H9 (cell line): Measurements from ENCODE around the gene KIAA1671. TPM values are rescaled to one million over a fixed set of nuclear protein-coding genes. Genes with fewer than 3 reads are reported as not detected.

Source experiments
- DNase-seq: peaks from one replicate; pipeline ENCODE4 v3.0.0-alpha.2; 2017
- H2AFZ ChIP-seq: one replicate; pipeline ENCODE4 v1.6.1; 2013; ENCODE audit warnings: mild to moderate bottlenecking, low read length, control low read depth, moderate library complexity
- H2AK5ac ChIP-seq: 2 replicates; pipeline ENCODE4 v1.6.1; 2013; ENCODE audit warnings: low read length, control low read depth, mixed read lengths; ENCODE audit not compliant: insufficient read length
- H2BK120ac ChIP-seq: one replicate; pipeline ENCODE4 v1.6.1; 2013; ENCODE audit warnings: low read depth, mild to moderate bottlenecking, low read length, control low read depth, inconsistent platforms; ENCODE audit not compliant: poor library complexity, severe bottlenecking
- H2BK12ac ChIP-seq: 2 replicates; pipeline ENCODE4 v1.6.1; 2013; ENCODE audit warnings: low read length, control low read depth, mixed read lengths, low read depth; ENCODE audit not compliant: insufficient read length
- H2BK15ac ChIP-seq: 2 replicates; pipeline ENCODE4 v1.6.1; 2013; ENCODE audit warnings: low read depth, low read length, control low read depth
- H2BK20ac ChIP-seq: one replicate; pipeline ENCODE4 v1.6.1; 2013; ENCODE audit warnings: low read depth, mild to moderate bottlenecking, low read length, control low read depth, inconsistent platforms; ENCODE audit not compliant: poor library complexity, severe bottlenecking
- H2BK5ac ChIP-seq: 2 replicates; pipeline ENCODE4 v1.6.1; 2013; ENCODE audit warnings: low read length, control low read depth, mixed read lengths; ENCODE audit not compliant: insufficient read length
- H3K14ac ChIP-seq: 2 replicates; pipeline ENCODE4 v1.6.1; 2013; ENCODE audit warnings: low read length, control low read depth; ENCODE audit not compliant: insufficient read depth
- H3K18ac ChIP-seq: 2 replicates; pipeline ENCODE4 v1.6.1; 2013; ENCODE audit warnings: low read depth, mild to moderate bottlenecking, mixed read lengths, low read length, control low read depth; ENCODE audit not compliant: insufficient read length
- H3K23ac ChIP-seq: 2 replicates; pipeline ENCODE4 v1.6.1; 2013; ENCODE audit warnings: low read length, control low read depth, mixed read lengths, low read depth; ENCODE audit not compliant: insufficient read length
- H3K23me2 ChIP-seq: 2 replicates; pipeline ENCODE4 v1.6.1; 2013; ENCODE audit warnings: low read depth, mild to moderate bottlenecking, mixed read lengths, low read length, control low read depth; ENCODE audit not compliant: insufficient read length, poor library complexity, severe bottlenecking
- H3K27ac ChIP-seq: 2 replicates; pipeline ENCODE4 v1.5.1; 2013; ENCODE audit warnings: low read length, control low read depth, mixed read lengths, low read depth; ENCODE audit not compliant: insufficient read length
- H3K27me3 ChIP-seq: 2 replicates; pipeline ENCODE4 v1.6.1; 2013; ENCODE audit warnings: low read length, control low read depth, inconsistent platforms; ENCODE audit not compliant: insufficient read depth
- H3K4ac ChIP-seq: 2 replicates; pipeline ENCODE4 v1.6.1; 2013; ENCODE audit warnings: low read depth, mild to moderate bottlenecking, control low read depth, inconsistent platforms, low read length, moderate library complexity
- H3K4me1 ChIP-seq: 2 replicates; pipeline ENCODE4 v1.6.1; 2013; ENCODE audit warnings: low read length, control low read depth, inconsistent platforms; ENCODE audit not compliant: insufficient read depth
- H3K4me2 ChIP-seq: 2 replicates; pipeline ENCODE4 v1.6.1; 2013; ENCODE audit warnings: low read length, control low read depth, mixed read lengths; ENCODE audit not compliant: insufficient read length, insufficient read depth
- H3K56ac ChIP-seq: 2 replicates; pipeline ENCODE4 v1.6.1; 2013; ENCODE audit warnings: low read depth, mild to moderate bottlenecking, mixed read lengths, low read length, control low read depth; ENCODE audit not compliant: insufficient read length
- H3K79me1 ChIP-seq: 2 replicates; pipeline ENCODE4 v1.6.1; 2013; ENCODE audit warnings: low read depth, mild to moderate bottlenecking, moderate library complexity, low read length, control low read depth, inconsistent platforms; ENCODE audit not compliant: insufficient read depth, poor library complexity, severe bottlenecking
- H3K79me2 ChIP-seq: 2 replicates; pipeline ENCODE4 v1.6.1; 2013; ENCODE audit warnings: low read length, control low read depth, inconsistent platforms; ENCODE audit not compliant: insufficient read depth
- H3K9ac ChIP-seq: 2 replicates; pipeline ENCODE4 v1.6.1; 2013; ENCODE audit warnings: low read length, control low read depth, mixed read lengths; ENCODE audit not compliant: insufficient read length; ENCODE audit errors: extremely low read depth
- H3K9me3 ChIP-seq: one replicate; pipeline ENCODE4 v1.6.1; 2013; ENCODE audit warnings: low read depth, low read length, inconsistent platforms; ENCODE audit not compliant: control insufficient read depth
- H3T11ph ChIP-seq: one replicate; pipeline ENCODE4 v1.6.1; 2013; ENCODE audit warnings: mild to moderate bottlenecking, low read length, control low read depth, inconsistent platforms
- H4K20me1 ChIP-seq: one replicate; pipeline ENCODE4 v1.6.1; 2013; ENCODE audit not compliant: control insufficient read depth, insufficient read length, insufficient read depth
- H4K5ac ChIP-seq: 2 replicates; pipeline ENCODE4 v1.6.1; 2013; ENCODE audit warnings: low read depth, mild to moderate bottlenecking, mixed read lengths, low read length, control low read depth; ENCODE audit not compliant: insufficient read length
- H4K8ac ChIP-seq: replicated peaks from 2 replicates; pipeline ENCODE4 v1.6.1; 2013; ENCODE audit warnings: low read length, control low read depth, mixed read lengths, low read depth; ENCODE audit not compliant: insufficient read length
- H4K91ac ChIP-seq: 2 replicates; pipeline ENCODE4 v1.6.1; 2013; ENCODE audit warnings: low read depth, mild to moderate bottlenecking, moderate library complexity, mixed read lengths, low read length, control low read depth; ENCODE audit not compliant: insufficient read length
- H3K27ac Mint-ChIP-seq, 3 experiments: 2 replicates in 2 of 3; 3 replicates in 1 of 3; pipeline ENCODE4 v1.8.0; 2020 to 2021; ENCODE audit warnings: mixed read lengths in 3 of 3, mild to moderate bottlenecking in 1 of 3, moderate library complexity in 1 of 3
- H3K27me3 Mint-ChIP-seq: 2 replicates; pipeline ENCODE4 v1.8.0; 2021; ENCODE audit warnings: low read depth, mild to moderate bottlenecking, moderate library complexity, mixed read lengths
- H3K36me3 Mint-ChIP-seq, 3 experiments: 2 replicates in 2 of 3; 3 replicates in 1 of 3; pipeline ENCODE4 v1.8.0; 2020 to 2021; ENCODE audit warnings: low read depth in 3 of 3, mixed read lengths in 3 of 3; ENCODE audit not compliant: insufficient read depth in 1 of 3
- H3K4me1 Mint-ChIP-seq, 2 experiments: 2 replicates each; pipeline ENCODE4 v1.8.0; 2020; ENCODE audit warnings: mixed read lengths in 2 of 2
- H3K4me3 Mint-ChIP-seq, 2 experiments: 2 replicates in 1 of 2; 3 replicates in 1 of 2; pipeline ENCODE4 v1.8.0; 2020 to 2021; ENCODE audit warnings: mild to moderate bottlenecking in 2 of 2, mixed read lengths in 2 of 2, moderate library complexity in 1 of 2
- H3K9me3 Mint-ChIP-seq, 2 experiments: 2 replicates in 1 of 2; 3 replicates in 1 of 2; pipeline ENCODE4 v1.8.0; 2020; ENCODE audit warnings: mild to moderate bottlenecking in 2 of 2, mixed read lengths in 2 of 2, moderate library complexity in 1 of 2
- WGBS: extraction: QIAGEN DNeasy Blood & Tissue Kit; methylation state at CpG from one replicate; pipeline ENCODE4 v1.1.7; 2013; ENCODE audit warnings: missing lambda C conversion rate, low lambda C conversion rate, mixed read lengths; ENCODE audit not compliant: insufficient read length; ENCODE audit errors: extremely low coverage; 5-methylcytosine and 5-hydroxymethylcytosine counted together
- total RNA-seq: library from RNA; stranded (reverse); gene quantifications from 2 replicates; pipeline ENCODE4 v1.2.1, GENCODE V29; 2021
- TF ChIP-seq, protein P1 (sequence below): fragments of 200-600 bp; sonication (generic); conservative IDR thresholded peaks from 3 replicates; pipeline ENCODE4 v1.8.0; 2021; ENCODE audit warnings: antibody characterized with exemption, mild to moderate bottlenecking

The KIAA1671 gene
- total RNA-seq, 1 experiment from 2014 or later, result 22.6 TPM

DNA sequence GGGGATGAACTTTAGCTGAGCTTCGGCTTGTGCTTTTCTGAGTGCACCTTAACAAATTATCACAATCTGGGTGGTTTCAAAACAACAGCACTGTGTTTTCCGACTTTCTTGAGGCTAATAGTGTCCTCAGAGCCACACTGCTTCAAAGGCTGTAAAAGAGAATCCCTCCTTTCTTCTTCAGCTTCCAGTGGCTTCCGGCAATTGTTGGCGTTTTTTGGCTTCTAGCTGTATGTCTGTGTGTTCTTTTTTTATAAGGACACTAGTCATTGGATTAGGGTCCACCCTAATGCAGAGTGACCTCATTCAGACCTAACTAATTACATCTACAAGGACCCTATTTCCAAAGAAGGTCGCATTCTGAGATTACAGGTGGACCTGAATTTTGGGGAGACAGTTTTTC lies 30.6 kb downstream of the KIAA1671 start:
- Histone ChIP-seq H3K27me3 (no peaks in the 10 kb centered on the region), H2BK5ac (no peak overlapping the region), H2BK20ac (no peak overlapping the region), H2BK12ac (no peak overlapping the region), H3K4me2 (no peak overlapping the region), H3K79me2 (no peaks in the 10 kb centered on the region; the same call in 1 of the 2 replicates), H3K23me2 (no peaks in the 10 kb centered on the region), H3K23ac (no peak overlapping the region), H3T11ph (no peak overlapping the region), H3K4me1 (no peaks in the 10 kb centered on the region; the same call in 1 of the 2 replicates), H4K91ac (no peak overlapping the region), H2BK120ac (no peak overlapping the region), H3K56ac (no peak overlapping the region), H3K79me1 (no peaks in the 10 kb centered on the region), H2BK15ac (no peak overlapping the region), H3K14ac (no peak overlapping the region), H2AK5ac (no peak overlapping the region), H3K4ac (no peak overlapping the region), H3K9me3 (no peaks in the 10 kb centered on the region), H3K9ac (no peak overlapping the region), H2AFZ (no peak overlapping the region), H4K8ac (no peak overlapping the region), H3K18ac (no peak overlapping the region), H4K5ac (no peak overlapping the region), H4K20me1 (no peaks in the 10 kb centered on the region), H3K27ac (no peak overlapping the region)
- Mint-ChIP-seq H3K4me1 (peaks cover 38 to 53% of the 10 kb centered on the region in 2 experiments), H3K27ac (peak overlapping the region; percentile 89 to 92 (median 91); a peak in 6 of 7 replicates), H3K27me3 (no peaks in the 10 kb centered on the region), H3K9me3 (peaks cover 0 to 2% of the 10 kb centered on the region in 2 experiments; a peak in 2 of 5 replicates), H3K36me3 (peaks cover 0 to 12% (median 4%) of the 10 kb centered on the region in 3 experiments; a peak in 4 of 7 replicates), H3K4me3 (no peak overlapping the region)
- DNase-seq, result no peak
- no CpG with 5 or more reads among the region's 5 CpGs for WGBS
- TF ChIP-seq, protein P1, sequence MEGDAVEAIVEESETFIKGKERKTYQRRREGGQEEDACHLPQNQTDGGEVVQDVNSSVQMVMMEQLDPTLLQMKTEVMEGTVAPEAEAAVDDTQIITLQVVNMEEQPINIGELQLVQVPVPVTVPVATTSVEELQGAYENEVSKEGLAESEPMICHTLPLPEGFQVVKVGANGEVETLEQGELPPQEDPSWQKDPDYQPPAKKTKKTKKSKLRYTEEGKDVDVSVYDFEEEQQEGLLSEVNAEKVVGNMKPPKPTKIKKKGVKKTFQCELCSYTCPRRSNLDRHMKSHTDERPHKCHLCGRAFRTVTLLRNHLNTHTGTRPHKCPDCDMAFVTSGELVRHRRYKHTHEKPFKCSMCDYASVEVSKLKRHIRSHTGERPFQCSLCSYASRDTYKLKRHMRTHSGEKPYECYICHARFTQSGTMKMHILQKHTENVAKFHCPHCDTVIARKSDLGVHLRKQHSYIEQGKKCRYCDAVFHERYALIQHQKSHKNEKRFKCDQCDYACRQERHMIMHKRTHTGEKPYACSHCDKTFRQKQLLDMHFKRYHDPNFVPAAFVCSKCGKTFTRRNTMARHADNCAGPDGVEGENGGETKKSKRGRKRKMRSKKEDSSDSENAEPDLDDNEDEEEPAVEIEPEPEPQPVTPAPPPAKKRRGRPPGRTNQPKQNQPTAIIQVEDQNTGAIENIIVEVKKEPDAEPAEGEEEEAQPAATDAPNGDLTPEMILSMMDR, result no peak
